BE2C (cell line): ENCODE results near the gene TFDP2.

Experiments
- DNase-seq: peaks from one replicate; pipeline ENCODE4 v3.0.0-alpha.2; 2020
- H3K27me3 ChIP-seq: fragments of 250-450 bp; sonication (Bioruptor Pico); 2 replicates; pipeline ENCODE4 v1.5.1; 2020; ENCODE audit warnings: mild to moderate bottlenecking
- H3K36me3 ChIP-seq: fragments of 250-450 bp; sonication (Bioruptor Pico); 2 replicates; pipeline ENCODE4 v1.5.1; 2020; ENCODE audit warnings: mild to moderate bottlenecking
- H3K4me1 ChIP-seq: fragments of 250-450 bp; sonication (Bioruptor Pico); 2 replicates; pipeline ENCODE4 v1.5.1; 2020
- H3K4me3 ChIP-seq: 2 replicates; pipeline ENCODE4 v1.5.1; 2011; ENCODE audit warnings: low read depth, low read length
- H3K9me3 ChIP-seq: fragments of 250-450 bp; sonication (Bioruptor Pico); 2 replicates; pipeline ENCODE4 v1.5.1; 2020
- TF ChIP-seq, protein P1 (sequence below): IDR thresholded peaks from 2 replicates; pipeline ENCODE4 v1.5.1; 2012; ENCODE audit warnings: mild to moderate bottlenecking, low read depth, low read length

The TFDP2 gene

DNA sequence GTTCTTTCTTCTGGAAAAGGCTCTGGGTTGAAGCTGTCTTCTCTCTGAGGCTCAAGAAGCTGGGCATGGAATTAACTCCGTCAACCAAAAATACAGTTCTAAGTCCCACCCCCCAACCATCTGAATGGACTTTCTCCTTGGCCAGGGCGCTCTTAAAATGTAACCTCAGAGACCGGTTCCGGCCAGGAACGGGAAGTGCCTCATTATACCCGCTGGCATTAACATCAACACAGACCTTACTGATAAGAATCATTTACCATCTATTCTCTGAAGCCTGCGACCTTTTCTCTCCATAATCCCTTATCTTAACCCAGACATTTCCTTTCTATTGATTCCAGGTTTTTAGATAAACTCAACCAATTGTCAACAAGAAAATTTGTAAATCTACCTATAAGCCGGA is 208.3 kb downstream of the TFDP2 start:
- H3K27me3 ChIP-seq: no peaks in the 10 kb centered on the region
- H3K9me3 ChIP-seq: no peaks in the 10 kb centered on the region
- H3K4me1 ChIP-seq: peaks cover 19% of the 10 kb centered on the region
- no peaks in the 10 kb centered on the region for H3K36me3 ChIP-seq
- peak; percentile 28 for DNase-seq
- H3K4me3 ChIP-seq: peak overlapping the region; percentile 3; the same call in 1 of the 2 replicates
- TF ChIP-seq, protein P1, sequence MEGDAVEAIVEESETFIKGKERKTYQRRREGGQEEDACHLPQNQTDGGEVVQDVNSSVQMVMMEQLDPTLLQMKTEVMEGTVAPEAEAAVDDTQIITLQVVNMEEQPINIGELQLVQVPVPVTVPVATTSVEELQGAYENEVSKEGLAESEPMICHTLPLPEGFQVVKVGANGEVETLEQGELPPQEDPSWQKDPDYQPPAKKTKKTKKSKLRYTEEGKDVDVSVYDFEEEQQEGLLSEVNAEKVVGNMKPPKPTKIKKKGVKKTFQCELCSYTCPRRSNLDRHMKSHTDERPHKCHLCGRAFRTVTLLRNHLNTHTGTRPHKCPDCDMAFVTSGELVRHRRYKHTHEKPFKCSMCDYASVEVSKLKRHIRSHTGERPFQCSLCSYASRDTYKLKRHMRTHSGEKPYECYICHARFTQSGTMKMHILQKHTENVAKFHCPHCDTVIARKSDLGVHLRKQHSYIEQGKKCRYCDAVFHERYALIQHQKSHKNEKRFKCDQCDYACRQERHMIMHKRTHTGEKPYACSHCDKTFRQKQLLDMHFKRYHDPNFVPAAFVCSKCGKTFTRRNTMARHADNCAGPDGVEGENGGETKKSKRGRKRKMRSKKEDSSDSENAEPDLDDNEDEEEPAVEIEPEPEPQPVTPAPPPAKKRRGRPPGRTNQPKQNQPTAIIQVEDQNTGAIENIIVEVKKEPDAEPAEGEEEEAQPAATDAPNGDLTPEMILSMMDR: no peak

DNA sequence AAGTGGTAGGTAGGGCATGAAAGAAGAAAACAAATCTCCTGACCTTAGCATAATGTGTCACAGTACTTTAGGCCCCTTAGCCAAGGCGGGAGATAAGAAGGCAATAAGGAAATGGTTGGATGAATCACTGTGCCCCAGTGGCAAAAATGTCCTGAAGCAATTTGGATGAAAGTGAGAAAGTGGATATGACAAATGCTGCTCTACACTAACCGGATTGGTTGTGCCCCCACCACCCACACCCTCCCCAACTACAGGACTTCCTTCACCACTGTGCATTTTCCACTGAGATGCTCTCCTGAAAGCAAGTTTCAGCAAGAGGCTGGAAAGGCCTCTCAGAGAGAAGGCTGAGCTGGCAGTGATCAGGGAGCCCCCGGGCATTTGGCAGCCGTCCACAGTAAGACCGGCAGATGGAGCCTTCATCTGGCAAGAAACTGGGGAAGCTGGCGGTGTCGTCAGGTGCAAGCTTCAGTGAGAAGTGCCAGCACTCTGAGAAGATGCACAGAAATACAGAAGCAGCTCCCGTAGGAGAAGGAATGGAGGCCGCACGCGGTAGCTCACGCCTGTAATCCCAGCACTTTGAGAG is 209.1 kb downstream of the TFDP2 start:
- TF ChIP-seq, protein P1: 0 out of 2 replicates have a peak, but pooled peaks have one; percentile 19
- Histone ChIP-seq H3K36me3 (no peaks in the 10 kb centered on the region), H3K4me3 (peak overlapping the region; percentile 3), H3K4me1 (peaks cover 19% of the 10 kb centered on the region), H3K9me3 (no peaks in the 10 kb centered on the region), H3K27me3 (no peaks in the 10 kb centered on the region)
- DNase-seq: peak; percentile 92

DNA sequence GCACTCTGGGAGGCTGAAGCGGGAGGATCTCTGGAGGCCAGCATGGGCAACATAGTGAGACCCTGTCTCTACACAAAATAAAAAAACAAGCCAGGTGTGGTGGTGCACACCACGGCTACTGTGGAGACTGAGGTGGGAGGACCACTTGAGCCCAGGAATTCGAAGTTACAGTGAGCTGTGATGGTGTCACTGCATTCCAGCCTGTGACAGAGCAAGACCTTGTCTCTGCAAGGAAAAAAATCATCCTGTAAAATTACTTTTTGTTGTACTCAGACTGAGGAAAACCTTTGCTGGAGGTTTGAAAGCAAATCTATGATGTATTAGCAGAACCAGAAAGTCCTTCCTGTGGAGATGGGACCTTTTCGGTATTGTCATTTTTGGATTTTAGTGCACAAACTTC is 209.6 kb downstream of the TFDP2 start:
- H3K9me3 ChIP-seq: no peaks in the 10 kb centered on the region
- TF ChIP-seq, protein P1: no peak
- no peak overlapping the region for H3K4me3 ChIP-seq
- DNase-seq: no peak
- peaks cover 19% of the 10 kb centered on the region for H3K4me1 ChIP-seq
- no peaks in the 10 kb centered on the region for H3K36me3 ChIP-seq
- no peaks in the 10 kb centered on the region for H3K27me3 ChIP-seq

DNA sequence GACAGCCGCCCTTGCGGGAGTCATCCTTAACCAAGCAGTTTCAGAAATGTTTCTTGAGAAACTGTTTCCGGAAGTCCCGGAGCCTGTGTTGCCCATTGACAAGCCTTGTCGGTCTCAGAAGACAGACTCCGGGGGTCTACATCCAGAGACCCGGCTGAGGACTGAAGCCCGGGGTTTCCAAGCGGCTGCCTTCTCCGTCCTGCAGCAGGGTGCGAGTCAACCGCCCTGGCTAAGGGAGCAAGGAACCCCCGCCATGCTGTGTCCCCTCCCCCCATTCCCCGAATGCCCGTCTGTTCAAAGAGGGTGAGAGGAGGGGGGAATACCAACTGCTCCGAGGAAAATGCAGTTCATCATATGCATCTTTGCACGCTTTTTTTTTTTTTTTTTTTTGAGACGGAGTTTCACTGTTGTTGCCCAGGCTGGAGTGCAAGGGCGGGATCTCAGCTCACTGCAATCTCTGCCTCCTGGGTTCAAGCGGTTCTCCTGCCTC is 211.3 kb downstream of the TFDP2 start:
- H3K27me3 ChIP-seq: no peaks in the 10 kb centered on the region
- no peak overlapping the region for H3K4me3 ChIP-seq
- no peaks in the 10 kb centered on the region for H3K9me3 ChIP-seq
- peaks cover 19% of the 10 kb centered on the region for H3K4me1 ChIP-seq
- DNase-seq: no peak
- TF ChIP-seq, protein P1: no peak
- H3K36me3 ChIP-seq: no peaks in the 10 kb centered on the region

DNA sequence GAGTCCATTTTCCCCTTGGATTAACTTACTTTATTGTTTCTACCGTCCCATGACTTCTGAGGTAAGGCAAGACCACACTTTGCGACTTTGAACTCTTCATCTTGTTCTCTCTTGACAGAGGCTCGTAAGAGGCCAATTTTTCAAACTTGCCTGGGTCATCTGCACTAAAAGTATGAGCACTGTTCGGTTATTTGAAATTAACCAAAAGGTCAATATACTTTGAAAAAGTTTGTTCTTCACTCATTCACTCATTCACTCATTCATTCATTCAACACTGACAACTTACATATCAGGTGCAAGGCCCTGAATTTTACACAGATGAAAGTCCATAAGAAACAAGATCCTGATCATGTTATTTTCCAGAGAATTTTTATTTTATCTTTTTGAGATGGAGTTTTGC is 215.0 kb downstream of the TFDP2 start:
- TF ChIP-seq, protein P1: no peak
- Histone ChIP-seq H3K4me1 (no peaks in the 10 kb centered on the region), H3K36me3 (no peaks in the 10 kb centered on the region), H3K9me3 (no peaks in the 10 kb centered on the region), H3K4me3 (no peak overlapping the region), H3K27me3 (no peaks in the 10 kb centered on the region)
- no peak for DNase-seq

DNA sequence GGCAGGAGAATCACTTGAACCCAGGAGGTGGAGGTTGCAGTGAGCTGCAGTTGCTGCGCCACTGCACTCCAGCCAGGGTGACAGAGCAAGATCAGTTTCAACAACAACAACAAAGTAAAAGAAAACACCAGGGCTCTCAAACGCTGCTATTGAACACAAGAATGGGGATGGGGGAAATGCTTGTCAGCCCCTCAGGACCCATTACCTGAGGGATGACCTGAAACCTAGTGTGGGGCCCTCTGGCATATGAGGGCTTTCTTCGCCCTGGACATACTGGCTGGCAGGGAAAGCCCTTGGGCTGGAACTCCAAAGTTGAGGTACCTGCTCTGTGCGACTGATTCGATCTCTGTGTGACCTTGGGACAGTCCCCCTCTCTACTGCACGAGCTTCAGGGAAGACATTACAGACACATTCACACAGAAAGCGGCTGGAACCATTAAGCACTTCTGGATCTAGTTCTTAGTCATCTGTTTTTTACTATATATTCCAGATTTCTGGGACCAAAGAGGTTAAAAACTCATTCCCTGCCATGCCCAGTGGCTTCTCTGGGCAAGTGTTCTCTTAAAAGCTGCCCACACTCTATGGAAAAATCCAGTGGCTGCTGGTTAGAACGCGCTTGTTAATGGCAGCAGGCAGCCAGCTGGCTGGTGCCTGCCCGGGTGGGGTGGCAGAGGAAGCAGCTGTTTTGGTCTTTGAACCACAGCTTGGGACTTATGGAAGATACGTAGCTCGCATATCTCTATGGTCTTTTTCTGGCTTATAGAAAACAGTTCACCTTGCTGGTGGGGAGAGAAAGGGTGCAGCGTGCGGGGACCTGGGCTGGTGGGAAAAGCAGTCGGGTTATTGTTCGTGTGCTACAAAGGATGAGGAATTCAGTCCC is 215.7 kb downstream of the TFDP2 start:
- TF ChIP-seq, protein P1: no peak
- DNase-seq: no peak
- Histone ChIP-seq H3K4me1 (no peaks in the 10 kb centered on the region), H3K4me3 (no peak overlapping the region), H3K27me3 (no peaks in the 10 kb centered on the region), H3K9me3 (no peaks in the 10 kb centered on the region), H3K36me3 (no peaks in the 10 kb centered on the region)
